Erythroblast (primary cell): ENCODE measurements around the gene FAM161B.

Source experiments
- GATA1 ChIP-seq: IDR thresholded peaks from 2 replicates; pipeline ENCODE4 v1.6.1; 2011; ENCODE audit warnings: low read depth, mild to moderate bottlenecking, control low read depth, low read length, moderate library complexity
- POLR2A ChIP-seq: IDR thresholded peaks from 2 replicates; pipeline ENCODE4 v1.6.1; 2011; ENCODE audit warnings: mild to moderate bottlenecking, low read length

DNA sequence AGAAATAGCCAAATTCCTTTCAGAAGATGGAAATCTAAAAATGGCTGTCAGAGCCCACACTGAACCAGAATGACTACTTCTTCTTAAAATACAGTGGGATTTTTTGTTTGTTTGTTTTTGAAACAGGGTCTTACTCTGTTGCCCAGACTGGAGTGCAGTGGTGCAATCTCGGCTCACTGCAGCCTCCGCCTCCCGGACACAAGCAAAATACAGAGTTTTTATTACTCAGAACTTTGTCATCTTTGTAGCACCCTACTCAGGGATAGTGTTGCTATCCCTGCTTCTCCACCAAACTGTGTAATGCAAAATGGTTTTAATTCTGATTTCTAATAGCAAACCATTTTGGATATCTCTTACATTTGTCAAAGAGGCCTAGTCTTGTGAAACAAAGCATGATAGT is 46.9 kb downstream of the FAM161B start:
- TF ChIP-seq POLR2A (no peak), GATA1 (no peak)
